K562 (cell line): ENCODE results near the gene EXOSC2. TPM values are rescaled to one million over a fixed set of nuclear protein-coding genes. Genes with fewer than 3 reads are reported as not detected.
A peak's percentile ranks its signal among the peaks of the same experiment; 100 is the strongest.

Experiments
- ATAC-seq: fragments of 200-7000 bp; cut with Tn5 transposase; 3 replicates; pipeline ENCODE4 v1.9.1; 2020; ENCODE audit warnings: moderate library complexity
- BruUV-seq: library from RNA; stranded (reverse); fragments of 400-500 nt; replicated peaks from 2 replicates; lab custom pipeline; 2021; lab: Mats Ljungman, UMichigan
- CTCF ChIA-PET: fragments of 300-600 bp; formaldehyde crosslinking; extraction: SDS; loops from one replicate; lab custom pipeline; 2021; ENCODE audit warnings: low intra/inter-chr PET ratio; lab: Yijun Ruan, JAX
- POLR2A ChIA-PET: fragments of 300-600, 350-650 bp; sonication (Branson Sonifier 250); formaldehyde crosslinking; extraction: SDS; loops from one replicate; lab custom pipeline; 2021; ENCODE audit warnings: antibody characterized with exemption, inconsistent platforms; lab: Yijun Ruan, JAX
- DNase-seq, 4 experiments: peaks; one replicate each; pipeline versions ENCODE4 v3.0.0 to v3.0.0-alpha.2; 2011 to 2018; ENCODE audit warnings: low spot score in 3 of 4, mixed read lengths in 3 of 4; ENCODE audit errors: extremely low read depth in 1 of 4
- FAIRE-seq: peaks from 2 replicates; lab custom pipeline; 2011; peaks lifted over from hg19 to GRCh38; lab: Jason Lieb, UNC
- H2AFZ ChIP-seq: 2 replicates; pipeline ENCODE4 v1.6.0; 2011; ENCODE audit warnings: low read depth, low read length, control low read depth, inconsistent platforms
- H3K27ac ChIP-seq: fragments of 200-600 bp; 3 replicates; pipeline ENCODE4 v1.8.0; 2011; ENCODE audit warnings: low read depth, mild to moderate bottlenecking, control low read depth, inconsistent platforms, low read length, moderate library complexity, mixed read lengths; ENCODE audit errors: extremely low read depth
- H3K27me3 ChIP-seq, 2 experiments: fragments of 300-600 bp in 1 of 2; 2 replicates in 1 of 2; 3 replicates in 1 of 2; pipeline versions ENCODE4 v1.6.0 to v1.8.0; 2011; ENCODE audit warnings: inconsistent platforms in 2 of 2, low read length in 2 of 2, mild to moderate bottlenecking in 1 of 2, mixed read lengths in 1 of 2, moderate library complexity in 1 of 2; ENCODE audit not compliant: control insufficient read depth in 2 of 2, insufficient read depth in 2 of 2
- H3K36me3 ChIP-seq: fragments of 300-600 bp; 3 replicates; pipeline ENCODE4 v1.8.0; 2011; ENCODE audit warnings: mild to moderate bottlenecking, low read length, inconsistent platforms; ENCODE audit not compliant: control insufficient read depth, insufficient read depth
- H3K4me1 ChIP-seq, 2 experiments: fragments of 200-600 bp in 1 of 2; replicated peaks in 1 of 2; 2 replicates in 1 of 2; 3 replicates in 1 of 2; pipeline versions ENCODE4 v1.5.1 to v1.8.0; 2011; ENCODE audit warnings: inconsistent platforms in 2 of 2, low read length in 2 of 2, mild to moderate bottlenecking in 1 of 2, mixed read lengths in 1 of 2, moderate library complexity in 1 of 2; ENCODE audit not compliant: control insufficient read depth in 2 of 2, insufficient read depth in 2 of 2
- H3K4me2 ChIP-seq: 2 replicates; pipeline ENCODE4 v1.6.1; 2011; ENCODE audit warnings: low read length, control low read depth, inconsistent platforms, mixed read lengths; ENCODE audit not compliant: insufficient read depth
- H3K4me3 ChIP-seq: fragments of 200-600 bp; sonication (generic), shearing (Covaris generic); 2 replicates; pipeline ENCODE4 v1.5.1; 2016; ENCODE audit warnings: control low read depth, inconsistent platforms
- H3K79me2 ChIP-seq: fragments of 200-600 bp; 3 replicates; pipeline ENCODE4 v1.8.0; 2011; ENCODE audit warnings: low read length, inconsistent platforms; ENCODE audit not compliant: control insufficient read depth, insufficient read depth
- H3K9ac ChIP-seq, 2 experiments: 2 replicates each; pipeline versions ENCODE4 v1.6.0 to v1.6.1; 2011; ENCODE audit warnings: low read depth in 2 of 2, low read length in 2 of 2, control low read depth in 1 of 2, inconsistent platforms in 1 of 2, mild to moderate bottlenecking in 1 of 2, mixed read lengths in 1 of 2; ENCODE audit not compliant: insufficient read depth in 1 of 2
- H3K9me1 ChIP-seq: one replicate; pipeline ENCODE4 v1.6.0; 2011; ENCODE audit warnings: inconsistent platforms, mild to moderate bottlenecking, low read length, moderate library complexity; ENCODE audit not compliant: control insufficient read depth, insufficient read depth
- H3K9me3 ChIP-seq: replicated peaks from 2 replicates; pipeline ENCODE4 v1.5.1; 2011; ENCODE audit warnings: low read depth, low read length, inconsistent platforms; ENCODE audit not compliant: control insufficient read depth, insufficient read depth
- H4K20me1 ChIP-seq: replicated peaks from 2 replicates; pipeline ENCODE4 v1.6.1; 2011; ENCODE audit warnings: low read length, inconsistent platforms, mixed read lengths; ENCODE audit not compliant: control insufficient read depth, insufficient read depth
- ELF1 ChIP-seq: fragments of 200-800 bp; sonication (Bioruptor generic); IDR thresholded peaks from 2 replicates; pipeline ENCODE4 v1.6.1; 2016; ENCODE audit warnings: missing genetic modification characterization, missing compliant biosample characterization
- JUN ChIP-seq, 2 experiments: sonication (generic) in 1 of 2; formaldehyde crosslinking in 1 of 2; IDR thresholded peaks; 2 replicates each; pipeline versions ENCODE4 v1.6.1 to v1.8.0; 2012 to 2022; ENCODE audit warnings: borderline replicate concordance in 2 of 2, mild to moderate bottlenecking in 2 of 2, improper control_type of control experiment in 1 of 2, low read depth in 1 of 2, low read length in 1 of 2, missing genetic modification reagents in 1 of 2
- SAFB2 ChIP-seq: fragments of 200-400 bp; formaldehyde crosslinking; IDR thresholded peaks from 2 replicates; pipeline ENCODE4 v1.6.1; 2018; ENCODE audit warnings: borderline replicate concordance, low read length, low read depth, moderate library complexity; ENCODE audit not compliant: severe bottlenecking
- SMAD1 ChIP-seq: fragments of 150-350 bp; IDR thresholded peaks from 2 replicates; pipeline ENCODE4 v1.6.1; 2014; ENCODE audit warnings: low read length, low read depth; ENCODE audit not compliant: partially characterized antibody
- SRSF7 ChIP-seq: fragments of 200-400 bp; formaldehyde crosslinking; optimal IDR thresholded peaks from 2 replicates; pipeline ENCODE3; 2017; ENCODE audit warnings: mild to moderate bottlenecking, low read depth, low read length
- TAF9B ChIP-seq: fragments of 450-650 bp; IDR thresholded peaks from 2 replicates; pipeline ENCODE4 v1.6.1; 2018; ENCODE audit warnings: mild to moderate bottlenecking; ENCODE audit not compliant: partially characterized antibody
- ZFX ChIP-seq: sonication (generic); formaldehyde crosslinking; IDR thresholded peaks from 2 replicates; pipeline ENCODE4 v1.8.0; 2022; ENCODE audit warnings: mild to moderate bottlenecking, missing genetic modification reagents, moderate library complexity
- ZNF175 ChIP-seq: fragments of 200-800 bp; sonication (Bioruptor generic); IDR thresholded peaks from 2 replicates; pipeline ENCODE4 v1.6.1; 2016; ENCODE audit warnings: low read depth, mild to moderate bottlenecking, missing genetic modification characterization, missing compliant biosample characterization
- ZNF830 ChIP-seq: fragments of 250-450 bp; sonication (Bioruptor Pico); IDR thresholded peaks from 2 replicates; pipeline ENCODE4 v1.5.0; 2021; ENCODE audit warnings: mild to moderate bottlenecking
- WGBS: fragments of 100-300 bp; shearing (Covaris generic); methylation state at CpG from one replicate; pipeline ENCODE4 v1.1.6; 2016; ENCODE audit warnings: low coverage, mixed read lengths; ENCODE audit not compliant: insufficient coverage; ENCODE audit errors: missing lambda C conversion rate; 5-methylcytosine and 5-hydroxymethylcytosine counted together
- in situ Hi-C: fragments of 300-500 bp; cut with MboI; formaldehyde crosslinking; loops from 4 replicates; pipeline ENCODE4 v1.15.0; 2018; ENCODE audit warnings: inconsistent platforms, mixed read lengths
- intact Hi-C: fragments of 100-400 bp; cut with micrococcal nuclease; formaldehyde crosslinking; loops from 2 replicates; pipeline ENCODE4 v1.14.2; 2022
- polyA plus RNA-seq, 8 experiments: library from polyadenylated mRNA; depleted of rRNA in 4 of 8; stranded (reverse) in 5 of 8; unstranded in 3 of 8; fragments of >200 nt; fragmentation: Nextera tagmentation in 2 of 8; fragmentation: Illumina TruSeq in 1 of 8; extraction: Ambion mirVana in 2 of 8; extraction: Trizol in 1 of 8; gene quantifications; 2 replicates each; pipeline versions ENCODE4 v1.2.1 to v1.2.3, GENCODE V29; 2011 to 2014; ENCODE audit warnings: inconsistent platforms in 1 of 8, missing spikeins in 1 of 8
- total RNA-seq, 7 experiments: library from RNA; depleted of rRNA in 6 of 7; stranded (reverse); fragments of >200 nt in 6 of 7; fragmentation: Illumina TruSeq in 2 of 7; extraction: Trizol in 2 of 7; gene quantifications; 2 replicates each; pipeline versions ENCODE4 v1.2.1 to v1.2.3, GENCODE V29; 2011 to 2021; ENCODE audit warnings: low replicate concordance in 1 of 7
- TF ChIP-seq, protein P1 (sequence below), 2 experiments: IDR thresholded peaks; 2 replicates each; pipeline ENCODE4 v1.6.1; 2012; ENCODE audit warnings: improper control_type of control experiment in 2 of 2, low read depth in 2 of 2, low read length in 2 of 2, borderline replicate concordance in 1 of 2
- TF ChIP-seq, protein P2 (sequence below): fragments of 250-450 bp; sonication (Bioruptor Pico); IDR thresholded peaks from 2 replicates; pipeline ENCODE4 v1.4.0; 2020; ENCODE audit warnings: mild to moderate bottlenecking

Gene EXOSC2
- total and polyA plus RNA-seq, 9 of the 15 experiments (the other 6 are each of a cell fraction or from before 2014, with no cell fraction given): 46.0 to 101 (median 77.6) TPM

DNA sequence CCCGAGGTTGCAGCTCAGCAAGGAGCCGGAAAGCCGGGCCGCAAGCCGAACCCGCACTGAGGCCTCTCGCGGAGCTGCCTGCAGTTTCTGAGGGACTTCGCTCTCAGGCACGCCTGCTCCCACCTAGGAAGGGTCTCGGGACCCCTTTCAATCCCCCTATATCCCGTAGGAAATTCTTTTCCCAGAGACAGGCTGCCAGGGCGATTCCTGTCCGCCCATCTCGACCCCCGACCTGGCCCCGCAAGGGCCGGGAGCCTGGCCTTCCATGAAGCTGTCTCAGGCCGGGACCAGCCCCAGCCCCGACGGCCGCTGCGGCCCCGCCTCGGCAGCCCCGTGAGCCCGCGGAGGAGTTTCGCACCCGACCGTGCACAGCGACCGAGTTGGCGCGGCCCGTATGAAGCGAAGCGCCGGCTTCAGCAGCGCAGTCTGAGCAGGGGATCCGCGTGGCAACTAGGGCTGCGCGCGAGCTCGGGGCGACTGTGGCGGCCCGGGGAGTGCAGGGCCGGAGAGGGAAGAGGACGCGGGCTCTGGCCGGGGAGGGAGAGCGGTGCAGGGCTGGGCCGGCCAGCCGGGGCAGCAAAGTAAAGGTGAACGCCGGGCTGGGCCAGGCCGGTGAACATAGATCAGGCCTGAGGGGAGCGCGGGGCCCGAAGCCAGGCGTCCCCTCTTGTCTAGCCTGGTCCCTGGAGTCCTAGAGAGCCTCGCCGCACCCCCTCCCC, 30.2 kb upstream of the EXOSC2 start:
- no peak overlapping the region for H3K4me2 ChIP-seq
- no peaks in the 10 kb centered on the region for H3K9me3 ChIP-seq
- H3K27ac ChIP-seq: no peak overlapping the region
- peak; percentile 63 for ATAC-seq
- H3K9ac ChIP-seq: no peak overlapping the region
- TF ChIP-seq SAFB2 (no peak), ZNF175 (CRISPR knock-in tag) (no peak), SRSF7 (peak; percentile 46), JUN (IDR thresholded peaks at IDR 0.05; ENCODE audit: borderline replicate concordance, low read depth, low read length) (no peak), JUN (CRISPR knock-in tag; IDR thresholded peaks at IDR 0.05; ENCODE audit: borderline replicate concordance) (no peak), ELF1 (tag) (no peak), ZFX (CRISPR knock-in tag) (peak; percentile 35; the same call in 1 of the 2 replicates), TAF9B (no peak), SMAD1 (no peak), ZNF830 (CRISPR knock-in tag) (no peak)
- TF ChIP-seq, protein P1, sequence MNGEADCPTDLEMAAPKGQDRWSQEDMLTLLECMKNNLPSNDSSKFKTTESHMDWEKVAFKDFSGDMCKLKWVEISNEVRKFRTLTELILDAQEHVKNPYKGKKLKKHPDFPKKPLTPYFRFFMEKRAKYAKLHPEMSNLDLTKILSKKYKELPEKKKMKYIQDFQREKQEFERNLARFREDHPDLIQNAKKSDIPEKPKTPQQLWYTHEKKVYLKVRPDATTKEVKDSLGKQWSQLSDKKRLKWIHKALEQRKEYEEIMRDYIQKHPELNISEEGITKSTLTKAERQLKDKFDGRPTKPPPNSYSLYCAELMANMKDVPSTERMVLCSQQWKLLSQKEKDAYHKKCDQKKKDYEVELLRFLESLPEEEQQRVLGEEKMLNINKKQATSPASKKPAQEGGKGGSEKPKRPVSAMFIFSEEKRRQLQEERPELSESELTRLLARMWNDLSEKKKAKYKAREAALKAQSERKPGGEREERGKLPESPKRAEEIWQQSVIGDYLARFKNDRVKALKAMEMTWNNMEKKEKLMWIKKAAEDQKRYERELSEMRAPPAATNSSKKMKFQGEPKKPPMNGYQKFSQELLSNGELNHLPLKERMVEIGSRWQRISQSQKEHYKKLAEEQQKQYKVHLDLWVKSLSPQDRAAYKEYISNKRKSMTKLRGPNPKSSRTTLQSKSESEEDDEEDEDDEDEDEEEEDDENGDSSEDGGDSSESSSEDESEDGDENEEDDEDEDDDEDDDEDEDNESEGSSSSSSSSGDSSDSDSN (IDR thresholded peaks at IDR 0.05; ENCODE audit: borderline replicate concordance in 1 of 2, low read depth in 2 of 2, low read length in 2 of 2): peak; percentile 29 to 30; a peak in 1 of 4 replicates
- TF ChIP-seq, protein P2, sequence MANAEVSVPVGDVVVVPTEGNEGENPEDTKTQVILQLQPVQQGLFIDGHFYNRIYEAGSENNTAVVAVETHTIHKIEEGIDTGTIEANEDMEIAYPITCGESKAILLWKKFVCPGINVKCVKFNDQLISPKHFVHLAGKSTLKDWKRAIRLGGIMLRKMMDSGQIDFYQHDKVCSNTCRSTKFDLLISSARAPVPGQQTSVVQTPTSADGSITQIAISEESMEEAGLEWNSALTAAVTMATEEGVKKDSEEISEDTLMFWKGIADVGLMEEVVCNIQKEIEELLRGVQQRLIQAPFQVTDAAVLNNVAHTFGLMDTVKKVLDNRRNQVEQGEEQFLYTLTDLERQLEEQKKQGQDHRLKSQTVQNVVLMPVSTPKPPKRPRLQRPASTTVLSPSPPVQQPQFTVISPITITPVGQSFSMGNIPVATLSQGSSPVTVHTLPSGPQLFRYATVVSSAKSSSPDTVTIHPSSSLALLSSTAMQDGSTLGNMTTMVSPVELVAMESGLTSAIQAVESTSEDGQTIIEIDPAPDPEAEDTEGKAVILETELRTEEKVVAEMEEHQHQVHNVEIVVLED (CRISPR knock-in tag): no peak
- TF ChIP-seq, all 486 proteins: peak for 3
- Histone ChIP-seq H3K4me3 (no peak overlapping the region), H3K4me1 (peaks cover 0 to 69% of the 10 kb centered on the region in 2 experiments; a peak in 2 of 5 replicates), H3K36me3 (no peaks in the 10 kb centered on the region), H3K79me2 (no peaks in the 10 kb centered on the region), H4K20me1 (peaks cover 6% of the 10 kb centered on the region), H3K27me3 (peaks cover 72 to 90% of the 10 kb centered on the region in 2 experiments), H2AFZ (no peak overlapping the region), H3K9me1 (no peaks in the 10 kb centered on the region)
- 29% methylated on average over 39 of the region's 65 CpGs for WGBS
- no peak for DNase-seq
- BruUV-seq: no TSS peak
- ChIA-PET CTCF (no interaction called here), POLR2A (interaction anchor here (0.5 kb wide), 1 partner anchor 336 kb away, joined by 3 read pairs; no protein-coding TSS in a partner anchor)
- intact Hi-C loops: no loop called here
- no peak for FAIRE-seq
- in situ Hi-C loops: no loop called here
